ENCODE data around the gene HOXA5. TPM values are rescaled to one million over a fixed set of nuclear protein-coding genes. Genes with fewer than 3 reads are reported as not detected.

The HOXA5 gene
- total RNA-seq (2014; rRNA removed; shearing (Covaris generic); ENCODE audit: low replicate concordance) = 53.0 and 130 TPM in 2 replicates

- DNase-seq (ENCODE audit: low read depth) = peak; percentile 97
These were observed at the start of gene HOXA5 for GRCh38 chr7:27143023-27143949. Gene HOXA5 (minus strand): TSS chr7:27143681. CDS start chr7:27143607, 74 bp downstream.

GRCh38 chr7:27192546-27193334 lies 49.3 kb upstream of the HOXA5 start:
- no peak for DNase-seq (ENCODE audit: low read depth)
- in situ Hi-C loops (cut with HindIII; ENCODE audit: low pct_unique_long_range_greater_than_20kb, low sequenced_read_pairs) = no loop called here

More at GRCh38 chr7:27143023-27143949, at the start of gene HOXA5:
- in situ Hi-C loops (cut with HindIII; ENCODE audit: low pct_unique_long_range_greater_than_20kb, low sequenced_read_pairs) = no loop called here

- in situ Hi-C loops (cut with HindIII; ENCODE audit: low pct_unique_long_range_greater_than_20kb, low sequenced_read_pairs) = no loop called here
These were observed 48.5 kb upstream of the HOXA5 start for GRCh38 chr7:27191833-27192545.

GRCh38 chr7:27191161-27191731 lies 47.8 kb upstream of the HOXA5 start:
- no peak for DNase-seq (ENCODE audit: low read depth)
- in situ Hi-C loops (cut with HindIII; ENCODE audit: low pct_unique_long_range_greater_than_20kb, low sequenced_read_pairs) = no loop called here

More at GRCh38 chr7:27191833-27192545, 48.5 kb upstream of the HOXA5 start:
- DNase-seq (ENCODE audit: low read depth) = no peak

GRCh38 chr7:27189997-27190748 lies 46.7 kb upstream of the HOXA5 start:
- DNase-seq (ENCODE audit: low read depth) = no peak
- in situ Hi-C loops (cut with HindIII; ENCODE audit: low pct_unique_long_range_greater_than_20kb, low sequenced_read_pairs) = no loop called here

- in situ Hi-C loops (cut with HindIII; ENCODE audit: low pct_unique_long_range_greater_than_20kb, low sequenced_read_pairs) = no loop called here
- DNase-seq (ENCODE audit: low read depth) = no peak
These were observed 46.0 kb upstream of the HOXA5 start for GRCh38 chr7:27189295-27189996.

GRCh38 chr7:27188386-27189294 lies 45.2 kb upstream of the HOXA5 start:
- DNase-seq (ENCODE audit: low read depth) = no peak
- in situ Hi-C loops (cut with HindIII; ENCODE audit: low pct_unique_long_range_greater_than_20kb, low sequenced_read_pairs) = no loop called here

GRCh38 chr7:27187475-27188385 lies 44.2 kb upstream of the HOXA5 start:
- in situ Hi-C loops (cut with HindIII; ENCODE audit: low pct_unique_long_range_greater_than_20kb, low sequenced_read_pairs) = no loop called here
- no peak for DNase-seq (ENCODE audit: low read depth)

GRCh38 chr7:27186668-27187474 lies 43.4 kb upstream of the HOXA5 start:
- no peak for DNase-seq (ENCODE audit: low read depth)
- in situ Hi-C loops (cut with HindIII; ENCODE audit: low pct_unique_long_range_greater_than_20kb, low sequenced_read_pairs) = no loop called here

- in situ Hi-C loops (cut with HindIII; ENCODE audit: low pct_unique_long_range_greater_than_20kb, low sequenced_read_pairs) = no loop called here
- DNase-seq (ENCODE audit: low read depth) = no peak
These were observed 42.6 kb upstream of the HOXA5 start for GRCh38 chr7:27185854-27186667.

GRCh38 chr7:27185013-27185853 lies 41.8 kb upstream of the HOXA5 start, which contains the start of gene HOXA11:
Gene HOXA11 (minus strand): TSS chr7:27185232. CDS start chr7:27185144, 88 bp downstream.
- DNase-seq (ENCODE audit: low read depth) = no peak
- in situ Hi-C loops (cut with HindIII; ENCODE audit: low pct_unique_long_range_greater_than_20kb, low sequenced_read_pairs) = no loop called here

- peak; percentile 38 for DNase-seq (ENCODE audit: low read depth)
- in situ Hi-C loops (cut with HindIII; ENCODE audit: low pct_unique_long_range_greater_than_20kb, low sequenced_read_pairs) = no loop called here
These were observed 41.0 kb upstream of the HOXA5 start for GRCh38 chr7:27184337-27185012.
